Dermis blood vessel endothelial cell (primary cell): ENCODE results near the gene DIPK2A. TPM values are rescaled to one million over a fixed set of nuclear protein-coding genes. Genes with fewer than 3 reads are reported as not detected.
A peak's percentile ranks its signal among the peaks of the same experiment; 100 is the strongest.

Source experiments
- DNase-seq: peaks from one replicate; pipeline ENCODE4 v3.0.0; 2010
- total RNA-seq: library from RNA; depleted of rRNA; stranded (reverse); fragments of >200 nt; gene quantifications from 2 replicates; pipeline ENCODE4 v1.2.3, GENCODE V29; 2014

Gene DIPK2A
- total RNA-seq, 1 donor from 2014 or later: 41.5 TPM

DNA sequence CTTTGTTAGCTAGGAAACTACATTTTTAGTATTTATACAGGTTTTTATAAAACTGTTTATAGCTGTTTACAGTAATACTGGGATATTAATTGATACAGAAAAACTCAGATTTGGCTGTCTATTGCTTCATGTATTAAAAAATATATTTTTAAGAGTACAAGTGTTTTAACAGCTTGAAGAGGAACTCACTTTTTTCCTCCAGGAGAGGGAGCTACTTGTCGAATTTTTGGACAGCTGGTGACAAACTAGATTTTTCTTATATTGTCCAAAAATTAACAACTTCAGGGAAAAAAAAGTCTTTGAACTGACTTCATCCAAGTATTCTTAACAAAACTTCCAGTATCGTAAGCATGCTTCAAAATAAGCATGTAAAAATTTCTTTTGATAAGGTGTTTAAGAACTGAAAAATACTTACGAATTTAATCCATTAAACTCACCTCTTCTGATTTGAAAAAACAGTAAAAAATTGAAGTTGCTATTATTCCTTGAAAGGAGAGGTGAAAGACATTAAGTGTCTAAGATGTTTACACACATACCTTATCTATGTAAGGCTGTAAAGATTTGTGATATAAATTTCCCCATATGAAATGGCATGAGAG, 4.0 kb downstream of the DIPK2A start:
- DNase-seq: peak; percentile 73

DNA sequence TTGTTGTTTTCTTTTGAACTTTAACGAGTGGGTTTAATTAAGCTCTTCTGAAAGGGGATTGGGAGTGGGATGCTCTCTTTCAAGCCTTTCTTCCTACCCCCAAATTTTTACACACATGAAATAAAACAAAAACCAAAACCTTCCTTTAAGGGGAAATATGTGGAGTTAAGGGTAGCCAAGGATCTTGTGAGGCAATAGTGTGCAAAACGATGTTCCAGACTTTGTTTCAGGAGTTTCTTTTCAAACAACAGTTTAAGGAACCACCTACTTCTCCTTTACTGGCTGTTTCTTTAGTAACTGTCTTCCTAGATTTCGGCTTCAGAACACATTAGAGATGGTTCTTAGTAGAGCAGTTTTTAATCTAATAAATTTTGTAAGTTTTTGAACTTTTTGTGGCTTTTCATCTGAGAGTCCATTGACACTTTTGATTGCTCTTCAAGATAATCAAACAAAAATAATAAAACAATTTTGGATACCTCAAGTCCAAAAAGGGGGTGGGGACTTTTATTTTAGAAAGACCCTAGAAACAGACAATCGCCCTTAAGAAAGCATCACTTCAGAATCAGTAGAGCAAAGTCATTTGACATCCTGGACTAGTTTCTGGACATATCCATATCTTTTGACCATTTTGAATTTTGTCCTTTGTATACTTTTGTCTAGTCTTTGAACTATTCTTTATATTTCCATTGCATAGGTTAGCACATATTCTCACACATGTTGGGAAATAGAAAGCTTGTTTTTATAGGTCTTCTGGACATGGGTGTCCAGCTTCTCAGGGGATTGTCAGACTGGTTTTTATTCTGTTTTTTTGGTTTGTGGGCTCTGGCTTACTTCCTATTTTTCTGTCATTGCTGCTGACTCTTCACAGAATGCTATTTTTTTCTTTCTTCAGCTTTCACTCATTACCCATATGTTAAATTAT, 6.0 kb downstream of the DIPK2A start:
- no peak for DNase-seq

DNA sequence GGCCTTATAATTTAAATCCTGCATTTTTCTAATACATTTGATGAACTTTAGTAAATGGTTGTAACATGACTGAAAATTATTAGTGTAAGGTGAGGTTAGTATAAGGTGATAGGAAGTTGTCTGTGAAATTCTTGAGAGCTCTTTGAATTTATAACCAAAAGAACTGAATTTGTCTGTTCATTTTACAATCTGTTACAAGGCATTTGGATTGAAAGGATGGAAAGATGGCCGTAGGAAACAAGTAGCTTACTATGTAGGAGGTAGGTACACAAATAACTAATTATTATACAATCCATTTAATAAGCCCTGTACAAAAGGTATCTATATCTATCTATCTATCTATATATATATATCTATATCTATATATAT, 6.6 kb downstream of the DIPK2A start:
- DNase-seq: no peak

DNA sequence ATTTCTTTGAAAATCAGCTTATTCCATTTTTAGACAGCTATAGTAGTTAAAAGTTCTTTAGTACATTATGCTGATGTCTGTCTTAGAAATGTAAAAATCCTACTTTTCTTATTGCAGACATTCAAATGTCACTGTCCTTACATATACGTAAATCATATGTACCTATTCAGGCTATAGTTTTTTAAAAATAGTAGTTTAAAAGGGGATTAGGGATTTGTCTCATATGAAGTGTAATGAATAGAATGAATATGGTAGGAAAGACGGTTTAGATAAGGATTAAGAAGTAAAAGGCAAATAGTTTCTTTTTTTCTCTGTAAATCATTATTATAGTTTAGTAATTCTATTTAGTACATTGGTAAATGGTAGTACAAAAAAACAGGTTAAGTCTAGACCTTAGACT, 7.4 kb downstream of the DIPK2A start:
- no peak for DNase-seq

DNA sequence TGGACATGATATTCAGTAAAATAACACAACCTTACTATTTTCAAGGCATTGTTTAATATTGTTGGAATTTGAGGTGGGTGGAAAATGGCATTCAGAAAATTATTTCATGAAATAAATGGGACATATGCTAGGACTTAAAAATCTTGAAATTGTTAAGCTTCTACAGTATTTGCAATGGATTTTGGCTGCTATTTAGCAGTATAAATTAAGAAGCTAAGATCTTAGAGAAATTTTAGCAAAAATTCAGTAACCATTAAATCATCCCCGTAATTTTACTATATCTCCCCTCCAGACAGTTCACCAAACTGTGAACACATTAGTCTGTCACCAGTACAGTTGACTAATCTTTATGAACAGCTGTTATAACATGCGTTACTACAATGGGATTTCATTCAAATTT, 8.2 kb downstream of the DIPK2A start:
- no peak for DNase-seq

DNA sequence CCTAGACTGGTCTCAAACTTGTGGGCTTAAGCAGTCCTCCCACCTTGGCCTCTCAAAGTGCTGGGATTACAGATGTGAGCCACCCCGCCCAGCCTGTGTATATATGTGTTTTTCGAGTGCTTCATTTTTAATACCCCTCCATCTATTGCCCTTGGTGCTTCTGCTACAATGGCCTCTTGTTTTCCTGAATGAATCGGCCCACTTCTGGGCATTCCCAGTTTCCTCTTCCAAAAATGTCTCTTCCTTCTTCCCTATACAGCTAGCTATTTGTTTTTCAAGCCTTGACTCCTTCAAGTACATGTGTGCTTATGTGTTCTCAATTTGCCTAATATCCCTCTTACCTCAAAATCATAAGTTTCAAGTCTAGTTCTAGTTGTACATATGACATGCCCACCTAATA, 16.7 kb downstream of the DIPK2A start:
- DNase-seq: no peak

DNA sequence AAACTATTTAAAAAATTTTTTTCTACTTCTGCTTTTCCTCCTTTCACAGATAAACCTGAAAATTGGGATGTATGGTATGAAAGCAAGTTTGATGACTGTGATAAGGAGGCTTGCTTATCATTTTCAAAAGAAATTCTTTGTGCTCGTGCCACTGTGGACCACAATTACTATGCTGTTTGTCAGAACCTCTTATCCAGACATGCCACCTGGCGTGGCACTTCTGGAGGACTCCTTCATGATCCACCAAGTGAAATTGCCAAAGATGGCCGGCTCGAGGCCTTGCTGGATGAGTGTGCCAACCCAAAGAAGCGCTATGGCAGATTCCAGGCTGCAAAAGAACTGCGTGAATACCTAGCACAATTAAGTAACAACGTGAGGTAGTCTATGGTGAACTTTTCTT, 17.8 kb downstream of the DIPK2A start:
- no peak for DNase-seq

DNA sequence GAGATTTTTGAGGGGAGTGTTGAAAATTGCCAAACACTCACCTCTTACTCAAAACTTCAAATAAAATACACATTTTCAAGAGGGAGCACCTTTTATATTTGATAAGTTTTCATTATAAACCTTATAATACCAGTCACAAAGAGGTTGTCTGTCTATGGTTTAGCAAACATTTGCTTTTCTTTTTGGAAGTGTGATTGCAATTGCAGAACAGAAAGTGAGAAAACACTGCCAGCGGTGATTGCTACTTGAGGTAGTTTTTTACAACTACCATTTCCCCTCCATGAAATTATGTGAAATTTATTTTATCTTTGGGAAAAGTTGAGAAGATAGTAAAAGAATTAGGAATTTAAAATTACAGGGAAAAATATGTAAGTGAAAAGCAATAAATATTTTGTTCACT, 20.1 kb downstream of the DIPK2A start:
- DNase-seq: no peak

DNA sequence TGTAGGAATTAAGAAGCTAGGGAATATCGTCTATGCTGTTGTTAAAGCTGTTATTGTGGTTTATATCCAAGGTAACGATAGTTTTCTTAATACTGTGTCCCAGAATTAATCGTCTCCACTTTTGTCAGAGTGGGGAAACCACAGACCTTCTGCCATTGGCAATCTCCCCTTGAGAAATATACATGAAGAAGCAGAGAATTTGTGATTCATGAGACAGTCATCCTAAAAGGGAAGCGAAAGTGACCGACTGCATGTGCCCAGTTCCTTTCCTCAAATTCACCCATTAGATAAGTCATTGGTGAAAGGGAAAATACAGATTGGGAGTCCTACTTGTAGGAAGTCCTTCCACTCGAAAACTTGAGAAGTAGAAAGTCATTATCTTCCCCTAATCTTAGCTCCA, 26.6 kb downstream of the DIPK2A start:
- no peak for DNase-seq

DNA sequence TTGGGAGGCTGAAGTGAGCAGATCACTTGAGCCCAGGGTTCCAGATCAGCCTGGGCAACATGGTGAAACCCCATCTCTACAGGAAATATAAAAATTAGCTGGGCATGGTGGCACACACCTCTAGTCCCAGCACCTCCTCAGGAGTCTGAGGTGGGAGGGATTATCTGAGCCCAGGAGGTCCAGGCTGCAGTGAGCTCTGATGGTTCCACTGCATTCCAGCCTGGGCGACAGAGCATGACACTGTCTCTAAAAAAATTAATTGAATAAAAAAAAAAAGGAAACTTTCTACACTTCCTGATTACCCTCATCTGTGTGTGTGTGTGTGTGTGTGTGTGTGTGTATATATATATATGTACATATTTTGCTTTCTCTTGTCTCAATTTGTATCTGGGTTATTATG, 31.4 kb downstream of the DIPK2A start:
- DNase-seq: no peak

DNA sequence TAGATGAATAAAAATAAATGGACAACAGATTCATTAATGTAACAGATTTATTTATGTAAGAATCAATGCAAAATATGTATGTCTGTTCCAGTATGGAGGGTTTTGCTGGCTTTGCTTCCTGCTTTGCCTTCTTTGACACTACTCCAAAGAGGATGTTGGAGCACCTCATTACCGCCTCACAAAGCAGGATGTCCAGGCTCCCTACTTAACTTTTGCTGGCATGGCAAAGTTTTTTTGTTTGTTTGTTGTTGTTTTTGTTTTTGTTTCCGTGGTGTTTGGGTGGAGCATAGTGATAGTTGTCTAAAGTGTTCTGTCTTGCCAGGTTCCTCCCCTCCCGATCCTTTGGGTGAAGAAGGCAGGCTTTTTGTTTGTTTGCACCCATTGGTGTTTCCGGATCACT, 38.7 kb downstream of the DIPK2A start:
- DNase-seq: no peak

DNA sequence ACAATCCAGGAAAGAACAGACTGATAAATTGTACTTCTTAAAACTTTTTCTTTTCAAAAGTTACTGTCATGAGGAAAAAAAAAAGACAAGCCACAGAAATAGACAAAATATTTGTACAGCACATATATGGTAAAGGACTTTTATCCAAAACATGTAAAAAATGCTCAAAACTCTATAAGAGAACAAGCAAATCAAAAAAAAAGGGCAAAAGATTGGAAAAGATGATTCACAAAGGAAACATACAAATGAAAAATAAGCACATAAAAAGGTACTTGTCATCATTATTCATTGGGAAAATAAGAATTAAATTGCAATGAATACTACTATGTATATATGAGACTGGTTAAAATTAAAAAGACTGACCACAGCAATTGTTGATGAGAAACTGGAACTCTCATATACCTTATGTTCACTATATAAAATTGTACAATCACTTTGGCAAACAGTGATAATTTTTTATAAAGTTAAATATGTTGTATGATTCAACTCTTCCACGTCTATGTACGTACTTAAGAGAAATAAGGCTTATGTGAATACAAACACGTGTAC, 39.7 kb downstream of the DIPK2A start:
- no peak for DNase-seq

DNA sequence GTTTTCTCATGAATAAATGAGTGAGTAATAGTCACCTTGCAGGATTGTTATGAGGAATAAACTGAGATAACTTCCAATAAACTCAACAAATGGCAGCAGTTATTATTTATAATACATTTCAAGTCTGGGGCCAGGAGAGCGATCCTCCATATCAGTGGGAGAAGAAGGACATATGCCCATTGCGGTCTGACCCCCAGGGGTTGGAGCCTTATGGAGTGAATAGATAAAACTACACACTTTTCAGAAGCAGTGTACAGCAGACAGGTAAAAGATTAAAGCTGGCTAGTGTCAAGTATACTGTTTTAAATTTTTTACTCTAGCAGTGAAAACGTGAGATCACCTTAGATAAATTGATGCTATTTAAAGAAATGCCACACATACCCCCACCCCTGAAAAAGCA, 43.5 kb downstream of the DIPK2A start:
- no peak for DNase-seq

DNA sequence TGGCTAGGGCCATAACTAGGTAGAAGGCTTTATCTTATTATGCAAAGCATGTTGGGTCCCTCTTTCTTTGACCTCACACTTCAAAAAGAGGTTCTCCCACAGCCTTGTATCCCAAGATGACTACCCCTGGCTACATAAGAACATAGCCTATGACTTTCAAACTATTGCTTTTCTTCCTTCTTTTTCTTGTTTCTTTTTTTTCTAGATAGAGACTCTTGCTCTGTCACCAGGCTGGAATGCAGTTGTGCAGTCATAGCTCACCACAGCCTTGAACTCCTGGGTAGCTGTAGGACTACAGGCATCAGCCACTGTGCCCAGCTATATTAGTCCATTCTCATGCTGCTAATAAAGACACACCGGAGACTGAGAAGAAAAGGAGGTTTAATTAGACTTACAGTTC, 47.2 kb downstream of the DIPK2A start:
- DNase-seq: no peak

Other genes with a start within 250 kb of the DIPK2A start
- 3.2 and 3.6 TPM in 2 replicates for gene SLC9A9, start 123.4 kb upstream of the DIPK2A start, total RNA-seq